WTC11 (cell line): ENCODE data around the gene PIGR. TPM values are rescaled to one million over a fixed set of nuclear protein-coding genes. Genes with fewer than 3 reads are reported as not detected.

Experiments
- ATAC-seq: fragments of 200-7000 bp; cut with Tn5 transposase; 2 replicates; pipeline ENCODE4 v1.10.0; 2021; ENCODE audit warnings: mild to moderate bottlenecking, moderate library complexity
- CTCF ChIA-PET: fragments of 300-600 bp; sonication (Branson Sonifier 250); formaldehyde crosslinking; loops from one replicate; lab custom pipeline; 2021; ENCODE audit warnings: antibody characterized with exemption; lab: Charles Lee
- POLR2A ChIA-PET: fragments of 350-600 bp; sonication (Branson Sonifier 250); formaldehyde crosslinking; loops from one replicate; lab custom pipeline; 2021; ENCODE audit warnings: antibody characterized with exemption; lab: Charles Lee
- DNase-seq: peaks from one replicate; pipeline ENCODE4 v3.0.0; 2021; ENCODE audit warnings: low spot score
- H3K27ac Mint-ChIP-seq: 2 replicates; pipeline ENCODE4 v1.8.0; 2021; ENCODE audit warnings: mixed read lengths
- H3K27me3 Mint-ChIP-seq: 2 replicates; pipeline ENCODE4 v1.8.0; 2021; ENCODE audit warnings: low read depth, mild to moderate bottlenecking, moderate library complexity, mixed read lengths
- H3K36me3 Mint-ChIP-seq: 2 replicates; pipeline ENCODE4 v1.8.0; 2021; ENCODE audit warnings: mixed read lengths
- H3K4me1 Mint-ChIP-seq: 2 replicates; pipeline ENCODE4 v1.8.0; 2022; ENCODE audit warnings: mixed read lengths
- H3K4me3 Mint-ChIP-seq: 2 replicates; pipeline ENCODE4 v1.8.0; 2021; ENCODE audit warnings: mild to moderate bottlenecking, moderate library complexity, mixed read lengths
- H3K9me3 Mint-ChIP-seq: 2 replicates; pipeline ENCODE4 v1.8.0; 2021; ENCODE audit warnings: mixed read lengths
- ETV6 ChIP-seq: sonication (generic); formaldehyde crosslinking; IDR thresholded peaks from 2 replicates; pipeline ENCODE4 v1.8.1; 2022; ENCODE audit warnings: mild to moderate bottlenecking, missing genetic modification reagents
- FOXK1 ChIP-seq: sonication (generic); formaldehyde crosslinking; IDR thresholded peaks from 2 replicates; pipeline ENCODE4 v1.8.0; 2022; ENCODE audit warnings: mild to moderate bottlenecking, moderate library complexity, missing genetic modification reagents
- GTF2I ChIP-seq: fragments of 250-450 bp; sonication (Bioruptor Pico); conservative IDR thresholded peaks from 2 replicates; pipeline ENCODE4 v1.4.0; 2021; ENCODE audit warnings: mild to moderate bottlenecking
- IRF1 ChIP-seq: sonication (generic); formaldehyde crosslinking; IDR thresholded peaks from 2 replicates; pipeline ENCODE4 v1.8.0; 2023; ENCODE audit warnings: missing genetic modification reagents
- MAX ChIP-seq: sonication (generic); formaldehyde crosslinking; IDR thresholded peaks from 2 replicates; pipeline ENCODE4 v1.8.0; 2022; ENCODE audit warnings: mild to moderate bottlenecking, missing genetic modification reagents
- NFATC4 ChIP-seq: fragments of 250-450 bp; sonication (Bioruptor Pico); IDR thresholded peaks from 2 replicates; pipeline ENCODE4 v1.9.0; 2021; ENCODE audit warnings: mild to moderate bottlenecking
- STAT6 ChIP-seq: sonication (generic); formaldehyde crosslinking; conservative IDR thresholded peaks from 2 replicates; pipeline ENCODE4 v1.8.1; 2023; ENCODE audit warnings: mild to moderate bottlenecking, low read depth, missing genetic modification reagents, moderate library complexity
- ZNF138 ChIP-seq: sonication (generic); formaldehyde crosslinking; conservative IDR thresholded peaks from 2 replicates; pipeline ENCODE4 v1.8.1; 2022; ENCODE audit warnings: mild to moderate bottlenecking, moderate library complexity, missing genetic modification reagents
- ZNF263 ChIP-seq: sonication (generic); formaldehyde crosslinking; IDR thresholded peaks from 2 replicates; pipeline ENCODE4 v1.8.1; 2022; ENCODE audit warnings: low read depth, mild to moderate bottlenecking, moderate library complexity, missing genetic modification reagents
- ZNF317 ChIP-seq: sonication (generic); formaldehyde crosslinking; IDR thresholded peaks from 2 replicates; pipeline ENCODE4 v1.8.1; 2023; ENCODE audit warnings: low read depth, mild to moderate bottlenecking, moderate library complexity, missing genetic modification reagents, borderline replicate concordance
- total RNA-seq: library from RNA; stranded (reverse); gene quantifications from 3 replicates; pipeline ENCODE4 v1.2.3, GENCODE V29; 2021
- TF ChIP-seq, protein P1 (sequence below): sonication (generic); formaldehyde crosslinking; IDR thresholded peaks from 2 replicates; pipeline ENCODE4 v1.8.0; 2023; ENCODE audit warnings: missing genetic modification reagents, mild to moderate bottlenecking, borderline replicate concordance
- TF ChIP-seq, protein P2 (sequence below): sonication (generic); formaldehyde crosslinking; IDR thresholded peaks from 2 replicates; pipeline ENCODE4 v1.8.1; 2022; ENCODE audit warnings: mild to moderate bottlenecking, missing genetic modification reagents, moderate library complexity, borderline replicate concordance
- TF ChIP-seq, protein P3 (sequence below): sonication (generic); formaldehyde crosslinking; IDR thresholded peaks from 2 replicates; pipeline ENCODE4 v1.8.0; 2023; ENCODE audit warnings: mild to moderate bottlenecking, missing genetic modification reagents

Gene PIGR
- total RNA-seq, 1 experiment from 2014 or later: 1.9 TPM

- TF ChIP-seq, protein P1, sequence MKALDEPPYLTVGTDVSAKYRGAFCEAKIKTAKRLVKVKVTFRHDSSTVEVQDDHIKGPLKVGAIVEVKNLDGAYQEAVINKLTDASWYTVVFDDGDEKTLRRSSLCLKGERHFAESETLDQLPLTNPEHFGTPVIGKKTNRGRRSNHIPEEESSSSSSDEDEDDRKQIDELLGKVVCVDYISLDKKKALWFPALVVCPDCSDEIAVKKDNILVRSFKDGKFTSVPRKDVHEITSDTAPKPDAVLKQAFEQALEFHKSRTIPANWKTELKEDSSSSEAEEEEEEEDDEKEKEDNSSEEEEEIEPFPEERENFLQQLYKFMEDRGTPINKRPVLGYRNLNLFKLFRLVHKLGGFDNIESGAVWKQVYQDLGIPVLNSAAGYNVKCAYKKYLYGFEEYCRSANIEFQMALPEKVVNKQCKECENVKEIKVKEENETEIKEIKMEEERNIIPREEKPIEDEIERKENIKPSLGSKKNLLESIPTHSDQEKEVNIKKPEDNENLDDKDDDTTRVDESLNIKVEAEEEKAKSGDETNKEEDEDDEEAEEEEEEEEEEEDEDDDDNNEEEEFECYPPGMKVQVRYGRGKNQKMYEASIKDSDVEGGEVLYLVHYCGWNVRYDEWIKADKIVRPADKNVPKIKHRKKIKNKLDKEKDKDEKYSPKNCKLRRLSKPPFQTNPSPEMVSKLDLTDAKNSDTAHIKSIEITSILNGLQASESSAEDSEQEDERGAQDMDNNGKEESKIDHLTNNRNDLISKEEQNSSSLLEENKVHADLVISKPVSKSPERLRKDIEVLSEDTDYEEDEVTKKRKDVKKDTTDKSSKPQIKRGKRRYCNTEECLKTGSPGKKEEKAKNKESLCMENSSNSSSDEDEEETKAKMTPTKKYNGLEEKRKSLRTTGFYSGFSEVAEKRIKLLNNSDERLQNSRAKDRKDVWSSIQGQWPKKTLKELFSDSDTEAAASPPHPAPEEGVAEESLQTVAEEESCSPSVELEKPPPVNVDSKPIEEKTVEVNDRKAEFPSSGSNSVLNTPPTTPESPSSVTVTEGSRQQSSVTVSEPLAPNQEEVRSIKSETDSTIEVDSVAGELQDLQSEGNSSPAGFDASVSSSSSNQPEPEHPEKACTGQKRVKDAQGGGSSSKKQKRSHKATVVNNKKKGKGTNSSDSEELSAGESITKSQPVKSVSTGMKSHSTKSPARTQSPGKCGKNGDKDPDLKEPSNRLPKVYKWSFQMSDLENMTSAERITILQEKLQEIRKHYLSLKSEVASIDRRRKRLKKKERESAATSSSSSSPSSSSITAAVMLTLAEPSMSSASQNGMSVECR: no peak
- no peak for TF ChIP-seq STAT6 (CRISPR knock-in tag)
- no peak for TF ChIP-seq FOXK1 (CRISPR knock-in tag)
Observed at GRCh38 chr1:206969090-206969489, 22.8 kb upstream of the PIGR start (continued).

- POLR2A ChIA-PET: no interaction called here
Observed at GRCh38 chr1:206967096-206967849, 21.0 kb upstream of the PIGR start.

GRCh38 chr1:206965781-206966180 lies 19.5 kb upstream of the PIGR start:
- H3K27me3 Mint-ChIP-seq: peaks cover 3% of the 10 kb centered on the region; the same call in 1 of the 2 replicates
- DNase-seq (no peak), ATAC-seq (no peak)
- TF ChIP-seq IRF1 (CRISPR knock-in tag) (no peak), GTF2I (CRISPR knock-in tag) (no peak), ZNF317 (CRISPR knock-in tag) (no peak), ETV6 (no peak), MAX (CRISPR knock-in tag) (no peak), ZNF138 (no peak), NFATC4 (no peak)
- TF ChIP-seq, protein P2, sequence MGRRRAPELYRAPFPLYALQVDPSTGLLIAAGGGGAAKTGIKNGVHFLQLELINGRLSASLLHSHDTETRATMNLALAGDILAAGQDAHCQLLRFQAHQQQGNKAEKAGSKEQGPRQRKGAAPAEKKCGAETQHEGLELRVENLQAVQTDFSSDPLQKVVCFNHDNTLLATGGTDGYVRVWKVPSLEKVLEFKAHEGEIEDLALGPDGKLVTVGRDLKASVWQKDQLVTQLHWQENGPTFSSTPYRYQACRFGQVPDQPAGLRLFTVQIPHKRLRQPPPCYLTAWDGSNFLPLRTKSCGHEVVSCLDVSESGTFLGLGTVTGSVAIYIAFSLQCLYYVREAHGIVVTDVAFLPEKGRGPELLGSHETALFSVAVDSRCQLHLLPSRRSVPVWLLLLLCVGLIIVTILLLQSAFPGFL (CRISPR knock-in tag): no peak
- TF ChIP-seq, protein P3, sequence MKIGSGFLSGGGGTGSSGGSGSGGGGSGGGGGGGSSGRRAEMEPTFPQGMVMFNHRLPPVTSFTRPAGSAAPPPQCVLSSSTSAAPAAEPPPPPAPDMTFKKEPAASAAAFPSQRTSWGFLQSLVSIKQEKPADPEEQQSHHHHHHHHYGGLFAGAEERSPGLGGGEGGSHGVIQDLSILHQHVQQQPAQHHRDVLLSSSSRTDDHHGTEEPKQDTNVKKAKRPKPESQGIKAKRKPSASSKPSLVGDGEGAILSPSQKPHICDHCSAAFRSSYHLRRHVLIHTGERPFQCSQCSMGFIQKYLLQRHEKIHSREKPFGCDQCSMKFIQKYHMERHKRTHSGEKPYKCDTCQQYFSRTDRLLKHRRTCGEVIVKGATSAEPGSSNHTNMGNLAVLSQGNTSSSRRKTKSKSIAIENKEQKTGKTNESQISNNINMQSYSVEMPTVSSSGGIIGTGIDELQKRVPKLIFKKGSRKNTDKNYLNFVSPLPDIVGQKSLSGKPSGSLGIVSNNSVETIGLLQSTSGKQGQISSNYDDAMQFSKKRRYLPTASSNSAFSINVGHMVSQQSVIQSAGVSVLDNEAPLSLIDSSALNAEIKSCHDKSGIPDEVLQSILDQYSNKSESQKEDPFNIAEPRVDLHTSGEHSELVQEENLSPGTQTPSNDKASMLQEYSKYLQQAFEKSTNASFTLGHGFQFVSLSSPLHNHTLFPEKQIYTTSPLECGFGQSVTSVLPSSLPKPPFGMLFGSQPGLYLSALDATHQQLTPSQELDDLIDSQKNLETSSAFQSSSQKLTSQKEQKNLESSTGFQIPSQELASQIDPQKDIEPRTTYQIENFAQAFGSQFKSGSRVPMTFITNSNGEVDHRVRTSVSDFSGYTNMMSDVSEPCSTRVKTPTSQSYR (CRISPR knock-in tag): no peak
- H3K9me3 Mint-ChIP-seq: no peaks in the 10 kb centered on the region
- CTCF ChIA-PET: no interaction called here
- H3K4me3 Mint-ChIP-seq: no peak overlapping the region
- POLR2A ChIA-PET: interaction anchor here (1.0 kb wide), 1 partner anchor 11 kb away, joined by 3 read pairs; no protein-coding TSS in a partner anchor
- H3K4me1 Mint-ChIP-seq: no peaks in the 10 kb centered on the region
- no peaks in the 10 kb centered on the region for H3K36me3 Mint-ChIP-seq
- H3K27ac Mint-ChIP-seq: no peak overlapping the region

More at GRCh38 chr1:206967096-206967849, 21.0 kb upstream of the PIGR start:
- DNase-seq (no peak), ATAC-seq (no peak)
- Mint-ChIP-seq H3K4me3 (no peak overlapping the region), H3K27me3 (peaks cover 3% of the 10 kb centered on the region; the same call in 1 of the 2 replicates), H3K4me1 (no peaks in the 10 kb centered on the region), H3K27ac (no peak overlapping the region), H3K9me3 (no peaks in the 10 kb centered on the region), H3K36me3 (no peaks in the 10 kb centered on the region)
- CTCF ChIA-PET: interaction anchor here (0.9 to 1.3 kb wide), 2 partner anchors 14 to 31 kb away, joined by 3 read pairs; no protein-coding TSS in a partner anchor
- TF ChIP-seq ZNF263 (CRISPR knock-in tag): no peak
